Common myeloid progenitor, CD34-positive (primary cell): ENCODE data around the gene IRAK1.

Experiments used
- CTCF ChIA-PET: fragments of 350-600 bp; sonication (Branson Sonifier 250); formaldehyde crosslinking; loops from one replicate; lab custom pipeline; 2021; ENCODE audit warnings: antibody characterized with exemption; lab: Charles Lee
- POLR2A ChIA-PET: fragments of 350-600 bp; sonication (Branson Sonifier 250); formaldehyde crosslinking; loops from one replicate; lab custom pipeline; 2021; ENCODE audit warnings: antibody characterized with exemption; lab: Charles Lee
- DNase-seq, 3 donors: peaks; one replicate each; pipeline versions ENCODE4 v3.0.0 to v3.0.0-alpha.2; 2013
- H3K27ac ChIP-seq, 2 experiments: 1 replicate in 1 of 2; 2 replicates in 1 of 2; pipeline ENCODE4 v1.7.0; 2013; ENCODE audit warnings: inconsistent platforms in 2 of 2, low read length in 2 of 2, mild to moderate bottlenecking in 2 of 2, low read depth in 1 of 2, moderate library complexity in 1 of 2; ENCODE audit not compliant: severe bottlenecking in 2 of 2, insufficient read depth in 1 of 2, poor library complexity in 1 of 2
- H3K27me3 ChIP-seq, 5 experiments: replicated peaks in 2 of 5; 1 replicate in 3 of 5; 2 replicates in 2 of 5; pipeline versions ENCODE4 v1.6.1 to v1.7.0; 2013; ENCODE audit warnings: low read length in 4 of 5, mild to moderate bottlenecking in 2 of 5, moderate library complexity in 2 of 5, inconsistent platforms in 1 of 5; ENCODE audit not compliant: insufficient read depth in 5 of 5, control insufficient read depth in 4 of 5
- H3K36me3 ChIP-seq, 4 experiments: 1 replicate in 2 of 4; 2 replicates in 2 of 4; pipeline versions ENCODE4 v1.6.1 to v1.7.0; 2013; ENCODE audit warnings: low read length in 3 of 4, control low read depth in 1 of 4, mild to moderate bottlenecking in 1 of 4; ENCODE audit not compliant: control insufficient read depth in 4 of 4, insufficient read depth in 4 of 4
- H3K4me1 ChIP-seq, 4 experiments: 1 replicate in 3 of 4; 2 replicates in 1 of 4; pipeline versions ENCODE4 v1.6.1 to v1.7.1; 2013; ENCODE audit warnings: low read length in 3 of 4, mild to moderate bottlenecking in 3 of 4, control low read depth in 1 of 4, inconsistent platforms in 1 of 4, moderate library complexity in 1 of 4; ENCODE audit not compliant: control insufficient read depth in 4 of 4, insufficient read depth in 4 of 4; ENCODE audit errors: control extremely low read depth in 1 of 4
- H3K4me3 ChIP-seq, 7 experiments: 1 replicate in 4 of 7; 2 replicates in 3 of 7; pipeline versions ENCODE4 v1.5.1 to v1.7.0; 2013; ENCODE audit warnings: mild to moderate bottlenecking in 7 of 7, low read length in 6 of 7, moderate library complexity in 6 of 7, inconsistent platforms in 2 of 7, low read depth in 2 of 7, control low read depth in 1 of 7; ENCODE audit not compliant: insufficient read depth in 4 of 7, control insufficient read depth in 1 of 7; ENCODE audit errors: extremely low read depth in 1 of 7
- H3K9me3 ChIP-seq, 5 experiments: 1 replicate in 4 of 5; 2 replicates in 1 of 5; pipeline versions ENCODE4 v1.6.1 to v1.7.1; 2013; ENCODE audit warnings: low read length in 4 of 5, mild to moderate bottlenecking in 2 of 5, inconsistent platforms in 1 of 5, low read depth in 1 of 5, moderate library complexity in 1 of 5; ENCODE audit not compliant: control insufficient read depth in 4 of 5, insufficient read depth in 2 of 5; ENCODE audit errors: control extremely low read depth in 1 of 5
- WGBS: methylation state at CpG from one replicate; pipeline ENCODE4 v1.1.5; 2013; ENCODE audit not compliant: insufficient coverage; 5-methylcytosine and 5-hydroxymethylcytosine counted together

IRAK1 gene

DNA sequence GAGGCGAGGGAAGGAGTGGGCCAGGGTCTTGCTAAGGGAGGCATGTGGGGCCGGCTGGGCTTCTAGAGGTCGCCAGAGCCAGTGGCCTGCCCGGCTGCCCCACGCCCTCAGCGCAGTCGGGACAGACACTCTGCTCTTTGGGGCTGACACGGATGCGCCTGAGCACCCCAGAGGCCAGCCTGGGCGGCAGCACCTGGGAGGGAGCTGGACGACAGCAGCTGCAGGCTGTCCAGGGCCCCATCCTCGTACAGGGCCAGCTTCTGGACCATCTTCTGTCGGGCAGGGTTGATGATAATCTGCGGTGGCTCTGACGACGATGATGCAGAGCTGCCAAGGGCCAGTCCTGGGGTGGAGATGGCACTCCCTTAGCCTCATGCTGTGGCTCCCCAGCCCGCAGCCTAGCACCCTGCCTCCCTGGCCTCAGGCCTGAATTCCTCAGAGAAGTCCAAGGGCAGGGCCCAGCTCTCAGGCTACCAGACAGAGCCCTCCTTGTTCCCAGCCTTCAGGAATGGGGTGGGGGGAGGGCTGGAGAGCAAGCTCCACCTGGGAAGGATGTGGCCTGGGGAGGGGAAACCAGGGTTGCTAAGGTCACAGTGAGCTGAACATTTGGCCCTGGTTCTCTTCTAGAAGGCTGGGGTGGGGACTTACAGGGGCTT is 7.2 kb downstream of the IRAK1 start:
- DNase-seq = no peak
- Histone ChIP-seq H3K27ac (no peak overlapping the region), H3K36me3 (peaks cover 0 to 66% (median 31%) of the 10 kb centered on the region in 4 experiments), H3K4me1 (peaks cover 0 to 19% (median 7%) of the 10 kb centered on the region in 4 experiments), H3K9me3 (no peaks in the 10 kb centered on the region), H3K27me3 (peaks cover 0 to 31% (median 0%) of the 10 kb centered on the region in 5 experiments), H3K4me3 (peak overlapping the region in 1 of 7 experiments; percentile 4)
- ChIA-PET POLR2A (interaction anchor here (1.0 to 1.1 kb wide), 2 partner anchors 10 to 350 kb away, joined by 3 read pairs; no protein-coding TSS in a partner anchor), CTCF (interaction anchor here (0.7 to 3.5 kb wide), 10 partner anchors 9 to 59 kb away, joined by 3 to 26 read pairs (median 4); no protein-coding TSS in a partner anchor)
- 85% methylated on average over 16 of the region's 17 CpGs for WGBS

DNA sequence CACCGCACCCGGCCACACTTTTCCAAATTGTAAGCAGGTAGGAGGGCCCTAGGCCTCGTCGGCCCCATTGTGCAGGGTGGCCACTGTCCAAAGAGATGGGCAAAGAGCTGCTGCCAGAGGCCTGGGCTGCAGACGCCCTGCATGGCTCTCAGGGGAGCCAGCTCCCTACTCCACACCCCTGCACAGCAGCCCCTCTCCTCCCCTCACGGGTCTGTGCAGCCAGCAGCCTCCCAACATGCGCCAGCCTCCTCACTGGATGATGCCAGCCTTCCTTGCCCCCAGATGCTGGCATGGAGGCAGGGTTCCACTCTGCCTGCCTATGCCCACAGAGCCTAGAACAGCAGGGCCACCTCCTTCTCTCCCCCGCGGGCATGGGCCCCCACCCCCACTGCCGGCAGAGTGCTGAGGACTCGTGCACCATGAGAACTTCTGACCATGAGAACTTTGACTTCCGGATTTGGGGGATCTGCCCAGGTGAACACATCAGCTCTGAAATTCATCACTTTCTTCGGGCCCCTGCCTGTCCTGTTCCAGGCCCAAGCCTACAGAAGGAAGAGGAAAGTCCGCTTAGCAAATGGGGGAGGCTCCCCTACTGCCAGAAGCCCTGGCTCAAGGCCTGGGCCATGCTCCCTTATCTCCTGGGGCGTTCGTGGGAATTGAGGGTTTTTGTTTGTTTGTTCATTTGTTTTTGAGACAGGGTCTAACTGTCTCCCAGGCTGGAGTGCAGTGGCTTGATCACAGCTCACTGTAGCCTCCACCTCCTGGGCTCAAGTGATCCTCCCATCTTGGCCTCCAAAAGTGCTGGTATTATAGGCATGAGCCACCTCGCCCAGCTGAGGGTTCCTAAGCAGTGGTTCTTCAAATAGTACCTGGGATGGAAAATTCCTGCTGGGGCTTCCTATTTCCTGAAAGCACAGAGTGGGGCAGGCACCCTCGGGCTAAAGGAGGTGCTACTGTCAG is 8.0 kb downstream of the IRAK1 start:
- POLR2A ChIA-PET = no interaction called here
- DNase-seq = no peak
- 90% methylated on average over 15 of the region's 18 CpGs for WGBS
- Histone ChIP-seq H3K27me3 (peaks cover 0 to 36% (median 0%) of the 10 kb centered on the region in 5 experiments), H3K9me3 (no peaks in the 10 kb centered on the region), H3K36me3 (peaks cover 0 to 63% (median 28%) of the 10 kb centered on the region in 4 experiments), H3K4me3 (no peak overlapping the region), H3K4me1 (peaks cover 0 to 19% (median 7%) of the 10 kb centered on the region in 4 experiments), H3K27ac (no peak overlapping the region)
- CTCF ChIA-PET = interaction anchor here (1.2 to 3.5 kb wide), 2 partner anchors 8 to 59 kb away, joined by 5 to 26 read pairs; no protein-coding TSS in a partner anchor

DNA sequence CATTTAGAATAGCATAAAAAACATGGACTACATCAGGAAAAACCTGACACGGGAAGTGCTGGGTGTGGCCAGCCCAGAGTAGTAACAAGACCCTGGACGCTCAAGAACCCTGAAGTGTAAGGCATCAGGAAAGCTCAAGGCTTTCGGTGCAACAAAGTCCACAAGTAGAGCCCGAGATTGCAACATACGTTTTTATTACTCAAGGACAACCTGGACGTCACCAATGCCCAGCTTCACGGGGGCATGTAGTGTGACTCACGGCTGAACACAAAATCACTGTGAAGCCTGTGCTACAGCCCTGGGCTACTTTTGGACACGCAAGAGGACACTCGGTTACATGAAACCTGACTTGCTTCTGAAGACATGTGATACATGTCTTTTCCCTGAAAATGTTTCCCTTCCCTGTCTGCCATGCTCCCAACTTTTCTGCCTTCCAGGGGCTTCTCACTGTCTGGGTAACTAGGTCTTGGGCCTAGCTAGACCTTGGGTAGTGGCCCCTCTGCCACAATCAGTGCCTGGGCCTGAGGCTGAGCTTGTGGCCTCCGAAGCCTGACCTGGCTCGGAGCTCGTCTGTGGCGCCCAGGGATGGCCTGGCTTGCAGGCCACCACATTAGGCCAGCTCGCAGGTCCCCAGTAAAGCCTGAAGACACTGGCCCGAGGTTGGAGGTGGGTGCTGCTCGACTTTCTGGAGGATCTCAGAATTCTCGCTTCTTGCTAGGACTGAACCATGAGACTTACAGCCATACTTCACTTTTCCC is 9.2 kb downstream of the IRAK1 start:
- CTCF ChIA-PET = no interaction called here
- DNase-seq = no peak
- Histone ChIP-seq H3K9me3 (no peaks in the 10 kb centered on the region), H3K4me1 (peaks cover 0 to 19% (median 7%) of the 10 kb centered on the region in 4 experiments), H3K4me3 (no peak overlapping the region), H3K27ac (no peak overlapping the region), H3K27me3 (peaks cover 0 to 34% (median 0%) of the 10 kb centered on the region in 5 experiments), H3K36me3 (peaks cover 0 to 52% (median 21%) of the 10 kb centered on the region in 4 experiments)
- 92% methylated on average over 18 of the region's 18 CpGs for WGBS
- POLR2A ChIA-PET = interaction anchor here (0.8 kb wide), 1 partner anchor 532 kb away, joined by 3 read pairs; no protein-coding TSS in a partner anchor

DNA sequence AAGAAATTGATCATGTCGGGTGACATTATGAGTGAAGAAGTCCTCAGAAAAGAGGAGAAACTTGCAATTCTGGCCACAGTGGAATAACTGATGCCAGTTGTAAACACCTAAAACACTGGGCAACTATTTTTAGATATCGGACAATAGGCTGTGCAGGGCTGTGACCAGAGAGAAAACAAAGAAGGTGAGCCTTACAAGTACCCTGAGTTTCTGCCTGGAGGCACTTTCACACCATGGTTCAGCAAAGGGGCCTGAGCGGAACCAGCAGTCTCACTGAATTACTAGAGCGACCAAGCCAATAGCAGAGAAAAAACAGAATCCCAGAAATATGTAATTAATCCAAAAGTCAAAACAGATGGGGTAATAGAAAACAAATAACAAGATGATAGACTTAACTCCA is 11.2 kb downstream of the IRAK1 start:
- Histone ChIP-seq H3K4me3 (no peak overlapping the region), H3K27me3 (peaks cover 0 to 27% (median 0%) of the 10 kb centered on the region in 5 experiments), H3K9me3 (no peaks in the 10 kb centered on the region), H3K4me1 (peaks cover 0 to 18% (median 6%) of the 10 kb centered on the region in 4 experiments), H3K27ac (no peak overlapping the region), H3K36me3 (peaks cover 0 to 39% (median 17%) of the 10 kb centered on the region in 4 experiments)
- no peak for DNase-seq
- WGBS = 95% methylated on average over 2 of the region's 4 CpGs
- CTCF ChIA-PET = no interaction called here
- POLR2A ChIA-PET = interaction anchor here (1.0 kb wide), 1 partner anchor 29 kb away, joined by 3 read pairs; no protein-coding TSS in a partner anchor

DNA sequence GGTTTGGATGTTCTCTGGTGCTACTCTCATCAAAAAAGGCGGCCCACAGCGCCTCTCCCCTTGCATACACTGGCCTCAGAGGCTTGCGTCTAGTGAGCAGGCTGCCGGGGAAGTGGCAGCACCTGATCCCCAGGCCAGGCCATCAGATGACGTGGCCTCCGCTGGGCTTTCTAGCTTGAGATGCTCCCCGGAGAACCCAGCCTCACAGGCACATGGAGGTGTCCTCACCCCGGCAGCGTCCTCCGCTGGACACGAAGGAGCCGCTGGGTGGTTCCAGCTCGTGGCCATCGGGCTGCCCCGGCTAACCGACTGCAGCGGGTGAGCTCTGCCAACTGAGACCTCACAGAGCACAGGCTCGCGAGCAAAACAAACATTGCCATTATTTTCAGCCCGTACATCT is 12.8 kb downstream of the IRAK1 start:
- Histone ChIP-seq H3K4me3 (no peak overlapping the region), H3K27ac (no peak overlapping the region), H3K27me3 (peaks cover 0 to 24% (median 0%) of the 10 kb centered on the region in 5 experiments), H3K9me3 (no peaks in the 10 kb centered on the region), H3K4me1 (peaks cover 0 to 18% (median 15%) of the 10 kb centered on the region in 4 experiments), H3K36me3 (peaks cover 0 to 25% (median 11%) of the 10 kb centered on the region in 4 experiments)
- ChIA-PET CTCF (interaction anchor here (1.3 kb wide), 1 partner anchor 38 kb away, joined by 5 read pairs; no protein-coding TSS in a partner anchor), POLR2A (no interaction called here)
- WGBS = 97% methylated on average over 20 of the region's 20 CpGs
- no peak for DNase-seq

DNA sequence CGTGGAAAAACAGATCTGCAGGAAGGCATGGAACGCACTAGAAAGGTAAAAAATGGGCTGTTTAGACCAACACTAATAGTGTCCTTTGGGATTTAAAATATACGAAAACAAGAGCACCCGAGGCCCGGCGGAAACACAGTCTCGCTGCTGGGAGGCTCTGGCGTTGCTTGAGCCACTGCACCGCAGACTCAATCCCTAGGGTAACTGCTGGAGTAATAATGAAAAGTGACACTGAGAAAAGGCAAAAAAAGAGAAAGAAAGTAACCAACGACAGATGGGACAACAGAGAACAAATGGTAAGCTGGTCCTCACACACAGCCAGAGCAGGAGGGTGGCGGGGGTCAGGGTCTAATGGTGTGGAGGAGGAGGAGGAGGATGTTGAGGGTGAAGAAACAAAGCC is 15.4 kb downstream of the IRAK1 start:
- Histone ChIP-seq H3K4me1 (peaks cover 2 to 36% (median 28%) of the 10 kb centered on the region in 4 experiments), H3K4me3 (no peak overlapping the region), H3K36me3 (peaks cover 0 to 4% (median 2%) of the 10 kb centered on the region in 4 experiments), H3K27ac (no peak overlapping the region), H3K27me3 (peaks cover 0 to 9% (median 0%) of the 10 kb centered on the region in 5 experiments), H3K9me3 (no peaks in the 10 kb centered on the region)
- DNase-seq = no peak
- POLR2A ChIA-PET = no interaction called here
- 92% methylated on average over 10 of the region's 11 CpGs for WGBS
- CTCF ChIA-PET = interaction anchor here (3.6 kb wide), 1 partner anchor 9 kb away, joined by 26 read pairs; no protein-coding TSS in a partner anchor
